GM23338 (cell line): ENCODE data around the gene MRTO4. TPM values are rescaled to one million over a fixed set of nuclear protein-coding genes. Genes with fewer than 3 reads are reported as not detected.

ENCODE experiments used
- ATAC-seq: fragments of 200-7000 bp; cut with Tn5 transposase; 3 replicates; pipeline ENCODE4 v1.9.1; 2020
- DNase-seq: peaks from one replicate; pipeline ENCODE4 v3.0.0-alpha.2; 2015; ENCODE audit warnings: low spot score
- H2AFZ ChIP-seq: fragments of 200-600 bp; sonication (generic); 2 replicates; pipeline ENCODE4 v1.8.0; 2016; ENCODE audit warnings: antibody characterized with exemption, mild to moderate bottlenecking, moderate library complexity
- H3F3A ChIP-seq: fragments of 200-600 bp; sonication (generic); replicated peaks from 2 replicates; pipeline ENCODE4 v1.8.0; 2017; ENCODE audit warnings: antibody characterized with exemption, mixed run types, low read depth
- H3K27ac ChIP-seq: fragments of 200-600 bp; sonication (generic); 2 replicates; pipeline ENCODE4 v1.6.1; 2016; ENCODE audit warnings: low read depth
- H3K27me3 ChIP-seq: fragments of 200-600 bp; sonication (generic); 2 replicates; pipeline ENCODE4 v1.8.0; 2016; ENCODE audit warnings: mild to moderate bottlenecking, mixed run types, moderate library complexity; ENCODE audit not compliant: insufficient read depth
- H3K36me3 ChIP-seq: fragments of 200-600 bp; sonication (generic); 2 replicates; pipeline ENCODE4 v1.8.0; 2016; ENCODE audit warnings: mild to moderate bottlenecking; ENCODE audit not compliant: insufficient read depth
- H3K4me1 ChIP-seq: fragments of 200-600 bp; sonication (generic); 2 replicates; pipeline ENCODE4 v1.8.0; 2016; ENCODE audit warnings: mild to moderate bottlenecking, moderate library complexity; ENCODE audit not compliant: insufficient read depth
- H3K4me2 ChIP-seq: fragments of 200-600 bp; sonication (generic); 2 replicates; pipeline ENCODE4 v1.7.1; 2017; ENCODE audit warnings: mixed run types
- H3K4me3 ChIP-seq: fragments of 200-600 bp; sonication (generic); 2 replicates; pipeline ENCODE4 v1.6.1; 2016; ENCODE audit warnings: mixed run types
- H3K79me2 ChIP-seq: fragments of 200-600 bp; sonication (generic); replicated peaks from 2 replicates; pipeline ENCODE4 v1.8.0; 2017; ENCODE audit warnings: mild to moderate bottlenecking; ENCODE audit not compliant: insufficient read depth
- H3K9me2 ChIP-seq: fragments of 200-600 bp; sonication (generic); 2 replicates; pipeline ENCODE4 v1.8.0; 2017; ENCODE audit not compliant: insufficient read depth
- H4K20me1 ChIP-seq: fragments of 200-600 bp; sonication (generic); replicated peaks from 2 replicates; pipeline ENCODE4 v1.8.0; 2017; ENCODE audit warnings: mild to moderate bottlenecking; ENCODE audit not compliant: insufficient read depth
- H3K27ac Mint-ChIP-seq: 2 replicates; pipeline ENCODE4 v1.8.0; 2020; ENCODE audit warnings: inconsistent platforms, mild to moderate bottlenecking, moderate library complexity, mixed read lengths
- H3K27me3 Mint-ChIP-seq: 3 replicates; pipeline ENCODE4 v1.8.0; 2022; ENCODE audit warnings: low read depth, mild to moderate bottlenecking, moderate library complexity, mixed read lengths, inconsistent platforms; ENCODE audit not compliant: insufficient read depth, poor library complexity
- H3K36me3 Mint-ChIP-seq: 3 replicates; pipeline ENCODE4 v1.8.0; 2021; ENCODE audit warnings: low read depth, mild to moderate bottlenecking, inconsistent platforms, moderate library complexity, mixed read lengths
- H3K4me1 Mint-ChIP-seq: 3 replicates; pipeline ENCODE4 v1.8.0; 2020; ENCODE audit warnings: mild to moderate bottlenecking, inconsistent platforms, mixed read lengths
- H3K4me3 Mint-ChIP-seq: 3 replicates; pipeline ENCODE4 v1.8.0; 2021; ENCODE audit warnings: moderate library complexity, mild to moderate bottlenecking, inconsistent platforms, mixed read lengths
- H3K9me3 Mint-ChIP-seq: 3 replicates; pipeline ENCODE4 v1.8.0; 2020; ENCODE audit warnings: moderate library complexity, mild to moderate bottlenecking, inconsistent platforms, mixed read lengths
- CREB1 ChIP-seq: fragments of 250-450 bp; sonication (Bioruptor Pico); IDR thresholded peaks from 2 replicates; pipeline ENCODE4 v1.5.0; 2020; ENCODE audit warnings: low read depth, mild to moderate bottlenecking, moderate library complexity
- ETS1 ChIP-seq: IDR thresholded peaks from 2 replicates; pipeline ENCODE4 v1.6.1; 2016; ENCODE audit warnings: antibody characterized with exemption
- EZH2 ChIP-seq: fragments of 200-600 bp; sonication (generic); IDR thresholded peaks from one replicate; pipeline ENCODE4 v1.8.0; 2017; ENCODE audit warnings: antibody characterized with exemption, mild to moderate bottlenecking, low read depth; ENCODE audit not compliant: unreplicated experiment
- EZH2phosphoT487 ChIP-seq: fragments of 200-600 bp; sonication (generic); IDR thresholded peaks from one replicate; pipeline ENCODE4 v1.8.1; 2018; ENCODE audit warnings: antibody characterized with exemption; ENCODE audit not compliant: unreplicated experiment
- JUNB ChIP-seq: IDR thresholded peaks from one replicate; pipeline ENCODE4 v1.6.1; 2016; ENCODE audit warnings: antibody characterized with exemption; ENCODE audit not compliant: unreplicated experiment
- NANOG ChIP-seq: IDR thresholded peaks from 2 replicates; pipeline ENCODE4 v1.6.1; 2016; ENCODE audit warnings: antibody characterized with exemption, borderline replicate concordance
- POLR2AphosphoS5 ChIP-seq: IDR thresholded peaks from 2 replicates; pipeline ENCODE4 v1.6.1; 2016; ENCODE audit warnings: antibody characterized with exemption, low read depth
- STAT1 ChIP-seq: IDR thresholded peaks from one replicate; pipeline ENCODE4 v1.6.1; 2016; ENCODE audit warnings: antibody characterized with exemption; ENCODE audit not compliant: unreplicated experiment
- ZNF114 ChIP-seq: fragments of 250-450 bp; sonication (Bioruptor Pico); IDR thresholded peaks from 2 replicates; pipeline ENCODE4 v1.5.0; 2020; ENCODE audit warnings: mild to moderate bottlenecking, moderate library complexity
- ZNF331 ChIP-seq: fragments of 250-450 bp; sonication (Bioruptor Pico); IDR thresholded peaks from 2 replicates; pipeline ENCODE4 v1.5.0; 2020; ENCODE audit warnings: low read depth, mild to moderate bottlenecking, moderate library complexity
- polyA plus RNA-seq: library from polyadenylated mRNA; unstranded; fragments of >200 nt; fragmentation: Nextera tagmentation; extraction: Ambion mirVana; gene quantifications from 2 replicates; pipeline ENCODE4 v1.2.1, GENCODE V29; 2016
- total RNA-seq: library from RNA; depleted of rRNA; stranded (reverse); fragments of >200 nt; shearing (Covaris generic); gene quantifications from 2 replicates; pipeline ENCODE4 v1.2.3, GENCODE V29; 2014
- TF ChIP-seq, protein P1 (sequence below): IDR thresholded peaks from one replicate; pipeline ENCODE4 v1.6.1; 2018; ENCODE audit warnings: antibody characterized with exemption; ENCODE audit not compliant: unreplicated experiment
- TF ChIP-seq, protein P2 (sequence below): fragments of 250-450 bp; sonication (Bioruptor Pico); IDR thresholded peaks from 2 replicates; pipeline ENCODE4 v1.5.0; 2020; ENCODE audit warnings: mild to moderate bottlenecking, moderate library complexity
- TF ChIP-seq, protein P3 (sequence below), 2 experiments: fragments of 200-600 bp in 1 of 2; sonication (generic) in 1 of 2; conservative IDR thresholded peaks; 2 replicates each; pipeline versions ENCODE4 v1.5.1 to v1.6.1; 2016 to 2017; ENCODE audit warnings: antibody characterized with exemption in 2 of 2, low read depth in 2 of 2, mild to moderate bottlenecking in 2 of 2, moderate library complexity in 1 of 2

The MRTO4 gene
- total and polyA plus RNA-seq, 2 experiments from 2014 or later = 54.2 to 88.5 TPM

DNA sequence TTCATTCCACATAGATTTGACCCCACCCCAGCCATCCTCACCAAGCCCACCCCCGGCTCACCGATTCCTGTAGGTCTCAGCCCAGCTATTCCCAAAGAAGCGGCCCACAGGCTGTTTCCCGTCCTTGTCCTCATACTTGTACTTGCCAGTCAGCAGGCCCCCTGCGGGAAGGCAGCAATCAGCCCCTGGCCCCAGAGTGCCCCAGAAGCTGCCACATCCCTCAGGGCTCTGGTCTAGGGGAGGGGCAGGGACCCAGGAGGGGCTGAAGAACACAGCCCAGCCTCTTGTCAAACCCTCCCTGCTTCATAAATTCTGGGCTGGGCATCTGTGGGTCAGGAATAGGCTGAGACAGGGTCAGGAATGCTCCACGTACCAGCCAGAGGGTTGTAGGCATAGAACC is 55.3 kb downstream of the MRTO4 start:
- Histone ChIP-seq H2AFZ (no peak overlapping the region), H4K20me1 (peaks cover 3% of the 10 kb centered on the region; the same call in 1 of the 2 replicates), H3K4me1 (0 out of 2 replicates have a peak, but pooled peaks cover 8% of the 10 kb centered on the region), H3K79me2 (no peaks in the 10 kb centered on the region; the same call in 1 of the 2 replicates), H3K27ac (no peak overlapping the region), H3K27me3 (peaks cover 10% of the 10 kb centered on the region), H3K36me3 (no peaks in the 10 kb centered on the region), H3F3A (no peaks in the 10 kb centered on the region), H3K4me2 (no peak overlapping the region), H3K4me3 (no peak overlapping the region), H3K9me2 (no peaks in the 10 kb centered on the region)
- TF ChIP-seq, protein P1, sequence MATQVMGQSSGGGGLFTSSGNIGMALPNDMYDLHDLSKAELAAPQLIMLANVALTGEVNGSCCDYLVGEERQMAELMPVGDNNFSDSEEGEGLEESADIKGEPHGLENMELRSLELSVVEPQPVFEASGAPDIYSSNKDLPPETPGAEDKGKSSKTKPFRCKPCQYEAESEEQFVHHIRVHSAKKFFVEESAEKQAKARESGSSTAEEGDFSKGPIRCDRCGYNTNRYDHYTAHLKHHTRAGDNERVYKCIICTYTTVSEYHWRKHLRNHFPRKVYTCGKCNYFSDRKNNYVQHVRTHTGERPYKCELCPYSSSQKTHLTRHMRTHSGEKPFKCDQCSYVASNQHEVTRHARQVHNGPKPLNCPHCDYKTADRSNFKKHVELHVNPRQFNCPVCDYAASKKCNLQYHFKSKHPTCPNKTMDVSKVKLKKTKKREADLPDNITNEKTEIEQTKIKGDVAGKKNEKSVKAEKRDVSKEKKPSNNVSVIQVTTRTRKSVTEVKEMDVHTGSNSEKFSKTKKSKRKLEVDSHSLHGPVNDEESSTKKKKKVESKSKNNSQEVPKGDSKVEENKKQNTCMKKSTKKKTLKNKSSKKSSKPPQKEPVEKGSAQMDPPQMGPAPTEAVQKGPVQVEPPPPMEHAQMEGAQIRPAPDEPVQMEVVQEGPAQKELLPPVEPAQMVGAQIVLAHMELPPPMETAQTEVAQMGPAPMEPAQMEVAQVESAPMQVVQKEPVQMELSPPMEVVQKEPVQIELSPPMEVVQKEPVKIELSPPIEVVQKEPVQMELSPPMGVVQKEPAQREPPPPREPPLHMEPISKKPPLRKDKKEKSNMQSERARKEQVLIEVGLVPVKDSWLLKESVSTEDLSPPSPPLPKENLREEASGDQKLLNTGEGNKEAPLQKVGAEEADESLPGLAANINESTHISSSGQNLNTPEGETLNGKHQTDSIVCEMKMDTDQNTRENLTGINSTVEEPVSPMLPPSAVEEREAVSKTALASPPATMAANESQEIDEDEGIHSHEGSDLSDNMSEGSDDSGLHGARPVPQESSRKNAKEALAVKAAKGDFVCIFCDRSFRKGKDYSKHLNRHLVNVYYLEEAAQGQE = no peak
- TF ChIP-seq EZH2 = no peak
- TF ChIP-seq ETS1 = no peak
- TF ChIP-seq, protein P2, sequence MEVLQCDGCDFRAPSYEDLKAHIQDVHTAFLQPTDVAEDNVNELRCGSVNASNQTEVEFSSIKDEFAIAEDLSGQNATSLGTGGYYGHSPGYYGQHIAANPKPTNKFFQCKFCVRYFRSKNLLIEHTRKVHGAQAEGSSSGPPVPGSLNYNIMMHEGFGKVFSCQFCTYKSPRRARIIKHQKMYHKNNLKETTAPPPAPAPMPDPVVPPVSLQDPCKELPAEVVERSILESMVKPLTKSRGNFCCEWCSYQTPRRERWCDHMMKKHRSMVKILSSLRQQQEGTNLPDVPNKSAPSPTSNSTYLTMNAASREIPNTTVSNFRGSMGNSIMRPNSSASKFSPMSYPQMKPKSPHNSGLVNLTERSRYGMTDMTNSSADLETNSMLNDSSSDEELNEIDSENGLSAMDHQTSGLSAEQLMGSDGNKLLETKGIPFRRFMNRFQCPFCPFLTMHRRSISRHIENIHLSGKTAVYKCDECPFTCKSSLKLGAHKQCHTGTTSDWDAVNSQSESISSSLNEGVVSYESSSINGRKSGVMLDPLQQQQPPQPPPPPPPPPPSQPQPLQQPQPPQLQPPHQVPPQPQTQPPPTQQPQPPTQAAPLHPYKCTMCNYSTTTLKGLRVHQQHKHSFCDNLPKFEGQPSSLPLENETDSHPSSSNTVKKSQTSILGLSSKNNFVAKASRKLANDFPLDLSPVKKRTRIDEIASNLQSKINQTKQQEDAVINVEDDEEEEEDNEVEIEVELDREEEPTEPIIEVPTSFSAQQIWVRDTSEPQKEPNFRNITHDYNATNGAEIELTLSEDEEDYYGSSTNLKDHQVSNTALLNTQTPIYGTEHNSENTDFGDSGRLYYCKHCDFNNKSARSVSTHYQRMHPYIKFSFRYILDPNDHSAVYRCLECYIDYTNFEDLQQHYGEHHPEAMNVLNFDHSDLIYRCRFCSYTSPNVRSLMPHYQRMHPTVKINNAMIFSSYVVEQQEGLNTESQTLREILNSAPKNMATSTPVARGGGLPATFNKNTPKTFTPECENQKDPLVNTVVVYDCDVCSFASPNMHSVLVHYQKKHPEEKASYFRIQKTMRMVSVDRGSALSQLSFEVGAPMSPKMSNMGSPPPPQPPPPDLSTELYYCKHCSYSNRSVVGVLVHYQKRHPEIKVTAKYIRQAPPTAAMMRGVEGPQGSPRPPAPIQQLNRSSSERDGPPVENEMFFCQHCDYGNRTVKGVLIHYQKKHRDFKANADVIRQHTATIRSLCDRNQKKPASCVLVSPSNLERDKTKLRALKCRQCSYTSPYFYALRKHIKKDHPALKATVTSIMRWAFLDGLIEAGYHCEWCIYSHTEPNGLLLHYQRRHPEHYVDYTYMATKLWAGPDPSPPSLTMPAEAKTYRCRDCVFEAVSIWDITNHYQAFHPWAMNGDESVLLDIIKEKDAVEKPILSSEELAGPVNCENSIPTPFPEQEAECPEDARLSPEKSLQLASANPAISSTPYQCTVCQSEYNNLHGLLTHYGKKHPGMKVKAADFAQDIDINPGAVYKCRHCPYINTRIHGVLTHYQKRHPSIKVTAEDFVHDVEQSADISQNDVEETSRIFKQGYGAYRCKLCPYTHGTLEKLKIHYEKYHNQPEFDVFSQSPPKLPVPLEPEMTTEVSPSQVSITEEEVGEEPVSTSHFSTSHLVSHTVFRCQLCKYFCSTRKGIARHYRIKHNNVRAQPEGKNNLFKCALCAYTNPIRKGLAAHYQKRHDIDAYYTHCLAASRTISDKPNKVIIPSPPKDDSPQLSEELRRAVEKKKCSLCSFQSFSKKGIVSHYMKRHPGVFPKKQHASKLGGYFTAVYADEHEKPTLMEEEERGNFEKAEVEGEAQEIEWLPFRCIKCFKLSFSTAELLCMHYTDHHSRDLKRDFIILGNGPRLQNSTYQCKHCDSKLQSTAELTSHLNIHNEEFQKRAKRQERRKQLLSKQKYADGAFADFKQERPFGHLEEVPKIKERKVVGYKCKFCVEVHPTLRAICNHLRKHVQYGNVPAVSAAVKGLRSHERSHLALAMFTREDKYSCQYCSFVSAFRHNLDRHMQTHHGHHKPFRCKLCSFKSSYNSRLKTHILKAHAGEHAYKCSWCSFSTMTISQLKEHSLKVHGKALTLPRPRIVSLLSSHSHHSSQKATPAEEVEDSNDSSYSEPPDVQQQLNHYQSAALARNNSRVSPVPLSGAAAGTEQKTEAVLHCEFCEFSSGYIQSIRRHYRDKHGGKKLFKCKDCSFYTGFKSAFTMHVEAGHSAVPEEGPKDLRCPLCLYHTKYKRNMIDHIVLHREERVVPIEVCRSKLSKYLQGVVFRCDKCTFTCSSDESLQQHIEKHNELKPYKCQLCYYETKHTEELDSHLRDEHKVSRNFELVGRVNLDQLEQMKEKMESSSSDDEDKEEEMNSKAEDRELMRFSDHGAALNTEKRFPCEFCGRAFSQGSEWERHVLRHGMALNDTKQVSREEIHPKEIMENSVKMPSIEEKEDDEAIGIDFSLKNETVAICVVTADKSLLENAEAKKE (CRISPR knock-in tag) = no peak
- TF ChIP-seq ZNF331 (CRISPR knock-in tag) = no peak
- TF ChIP-seq CREB1 (CRISPR knock-in tag) = no peak
- no peak for TF ChIP-seq ZNF114 (CRISPR knock-in tag)
- TF ChIP-seq EZH2phosphoT487 = no peak
- no peak for TF ChIP-seq NANOG
- TF ChIP-seq STAT1 = no peak
- no peak for TF ChIP-seq POLR2AphosphoS5
- no peak for TF ChIP-seq JUNB
- TF ChIP-seq, protein P3, sequence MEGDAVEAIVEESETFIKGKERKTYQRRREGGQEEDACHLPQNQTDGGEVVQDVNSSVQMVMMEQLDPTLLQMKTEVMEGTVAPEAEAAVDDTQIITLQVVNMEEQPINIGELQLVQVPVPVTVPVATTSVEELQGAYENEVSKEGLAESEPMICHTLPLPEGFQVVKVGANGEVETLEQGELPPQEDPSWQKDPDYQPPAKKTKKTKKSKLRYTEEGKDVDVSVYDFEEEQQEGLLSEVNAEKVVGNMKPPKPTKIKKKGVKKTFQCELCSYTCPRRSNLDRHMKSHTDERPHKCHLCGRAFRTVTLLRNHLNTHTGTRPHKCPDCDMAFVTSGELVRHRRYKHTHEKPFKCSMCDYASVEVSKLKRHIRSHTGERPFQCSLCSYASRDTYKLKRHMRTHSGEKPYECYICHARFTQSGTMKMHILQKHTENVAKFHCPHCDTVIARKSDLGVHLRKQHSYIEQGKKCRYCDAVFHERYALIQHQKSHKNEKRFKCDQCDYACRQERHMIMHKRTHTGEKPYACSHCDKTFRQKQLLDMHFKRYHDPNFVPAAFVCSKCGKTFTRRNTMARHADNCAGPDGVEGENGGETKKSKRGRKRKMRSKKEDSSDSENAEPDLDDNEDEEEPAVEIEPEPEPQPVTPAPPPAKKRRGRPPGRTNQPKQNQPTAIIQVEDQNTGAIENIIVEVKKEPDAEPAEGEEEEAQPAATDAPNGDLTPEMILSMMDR (conservative IDR thresholded peaks at IDR 0.05; ENCODE audit: low read depth in 2 of 2) = no peak
- peaks cover 6% of the 10 kb centered on the region; the same call in 2 of the 3 replicates for H3K4me1 Mint-ChIP-seq
- ATAC-seq = no peak
- no peaks in the 10 kb centered on the region for H3K9me3 Mint-ChIP-seq
- H3K27me3 Mint-ChIP-seq = peaks cover 7% of the 10 kb centered on the region
- no peak overlapping the region for H3K4me3 Mint-ChIP-seq
- DNase-seq = no peak
- no peak overlapping the region for H3K27ac Mint-ChIP-seq
- peaks cover 52% of the 10 kb centered on the region for H3K36me3 Mint-ChIP-seq
